ENCODE data around the gene ZER1.

The ZER1 gene

GRCh38 chr9:128732576-128732975 is 39.2 kb downstream of the ZER1 start:
- DNase-seq: no peak

GRCh38 chr9:128731691-128732090 is 40.0 kb downstream of the ZER1 start:
- DNase-seq: no peak

GRCh38 chr9:128731093-128731492 is 40.6 kb downstream of the ZER1 start:
- no peak for DNase-seq

GRCh38 chr9:128729766-128730517 is 41.8 kb downstream of the ZER1 start:
- no peak for DNase-seq

- DNase-seq: no peak
Observed at GRCh38 chr9:128729302-128729701, 42.4 kb downstream of the ZER1 start.

GRCh38 chr9:128728298-128728697 is 43.4 kb downstream of the ZER1 start:
- DNase-seq: no peak

GRCh38 chr9:128727640-128728248 is 44.0 kb downstream of the ZER1 start:
- no peak for DNase-seq

- peak; percentile 82 for DNase-seq
Observed at GRCh38 chr9:128724744-128725211, 46.9 kb downstream of the ZER1 start.

- DNase-seq: peak; percentile 95
Observed at GRCh38 chr9:128723866-128724743, 47.6 kb downstream of the ZER1 start, which contains the start of gene ZDHHC12. Gene ZDHHC12, minus strand, starts transcription at chr9:128724127. Its CDS starts 34 bp downstream, at chr9:128724093.

- DNase-seq: no peak
Observed at GRCh38 chr9:128723352-128723865, 48.3 kb downstream of the ZER1 start.

GRCh38 chr9:128722380-128723351 is 49.1 kb downstream of the ZER1 start:
- no peak for DNase-seq

- no peak for DNase-seq
Observed at GRCh38 chr9:128721487-128722010, 50.2 kb downstream of the ZER1 start.

- DNase-seq: no peak
Observed at GRCh38 chr9:128720841-128721486, 50.8 kb downstream of the ZER1 start.

- DNase-seq: no peak
Observed at GRCh38 chr9:128719919-128720605, 51.7 kb downstream of the ZER1 start.

- DNase-seq: no peak
Observed at GRCh38 chr9:128718475-128718874, 53.3 kb downstream of the ZER1 start.

GRCh38 chr9:128718047-128718446 is 53.7 kb downstream of the ZER1 start:
- no peak for DNase-seq

- DNase-seq: no peak
Observed at GRCh38 chr9:128716581-128717254, 55.0 kb downstream of the ZER1 start.

GRCh38 chr9:128715436-128715750 is 56.3 kb downstream of the ZER1 start:
- DNase-seq: no peak

- DNase-seq: no peak
Observed at GRCh38 chr9:128714586-128715435, 56.9 kb downstream of the ZER1 start.

Data from fibroblast of skin of right biceps (primary cell).